Upper lobe of left lung (tissue), 6 donors: Measurements from ENCODE around the gene CPNE7. TPM values are rescaled to one million over a fixed set of nuclear protein-coding genes. Genes with fewer than 3 reads are reported as not detected.

Experiments used
- ATAC-seq, 2 donors: fragments of 200-7000 bp; cut with Tn5 transposase; one replicate each; pipeline ENCODE4 v1.9.1; 2022; ENCODE audit warnings: mild to moderate bottlenecking in 2 of 2, moderate library complexity in 2 of 2; ENCODE audit not compliant: low FRiP score in 2 of 2
- DNase-seq, 2 donors: peaks; one replicate each; pipeline ENCODE4 v3.0.0-alpha.2; 2019 to 2020
- H3K27ac ChIP-seq, 4 donors: fragments of 200-600 bp; sonication (generic); one replicate each; pipeline ENCODE4 v1.5.1; 2016 to 2019
- H3K27me3 ChIP-seq, 4 donors: fragments of 200-600 bp; sonication (generic); one replicate each; pipeline ENCODE4 v1.5.1; 2017 to 2019
- H3K36me3 ChIP-seq, 4 donors: fragments of 200-600 bp; sonication (generic); one replicate each; pipeline ENCODE4 v1.5.1; 2016 to 2019
- H3K4me1 ChIP-seq, 4 donors: fragments of 200-600 bp; sonication (generic); one replicate each; pipeline ENCODE4 v1.5.1; 2018 to 2019
- H3K4me3 ChIP-seq, 4 donors: fragments of 200-600 bp; sonication (generic); one replicate each; pipeline ENCODE4 v1.5.1; 2017 to 2019; ENCODE audit warnings: mild to moderate bottlenecking in 2 of 4, moderate library complexity in 1 of 4
- H3K9me3 ChIP-seq, 4 donors: fragments of 200-600 bp; sonication (generic); one replicate each; pipeline ENCODE4 v1.5.1; 2018 to 2019
- CTCF ChIP-seq, 6 experiments: fragments of 450-650 bp in 4 of 6; fragments of 200-600 bp in 2 of 6; sonication (generic) in 2 of 6; IDR thresholded peaks; one replicate each; pipeline ENCODE4 v1.5.1; 2016 to 2019; ENCODE audit warnings: antibody characterized with exemption in 6 of 6
- EP300 ChIP-seq, 4 donors: sonication (generic); formaldehyde crosslinking; IDR thresholded peaks; one replicate each; pipeline ENCODE4 v1.5.1; 2017; ENCODE audit warnings: antibody characterized with exemption in 4 of 4, control low read depth in 2 of 4
- POLR2A ChIP-seq, 4 donors: fragments of 450-650 bp; IDR thresholded peaks; one replicate each; pipeline ENCODE4 v1.5.1; 2016 to 2017; ENCODE audit warnings: antibody characterized with exemption in 4 of 4, mild to moderate bottlenecking in 2 of 4
- POLR2AphosphoS5 ChIP-seq, 2 donors: sonication (generic); formaldehyde crosslinking; IDR thresholded peaks; one replicate each; pipeline ENCODE4 v1.5.1; 2017; ENCODE audit warnings: antibody characterized with exemption in 2 of 2
- WGBS, 2 donors: methylation state at CpG; one replicate each; pipeline ENCODE4 v1.1.5; 2017 to 2018; 5-methylcytosine and 5-hydroxymethylcytosine counted together
- total RNA-seq, 6 donors: library from RNA; depleted of rRNA in 4 of 6; stranded (reverse); fragments of >200 nt in 4 of 6; gene quantifications; one replicate each; pipeline versions ENCODE4 v1.1.0 to v1.2.1, GENCODE V29; 2016 to 2021
- donor health status: DM: no; HTN: no; CAD: no; lungs with moderate emphysema.
- donor health status: DM: no; HTN: yes; CAD: no; lungs with severe emphysema.

The CPNE7 gene
- total RNA-seq, 6 donors from 2014 or later: 1.4 to 14.7 (median 3.6) TPM; not detected in 2

DNA sequence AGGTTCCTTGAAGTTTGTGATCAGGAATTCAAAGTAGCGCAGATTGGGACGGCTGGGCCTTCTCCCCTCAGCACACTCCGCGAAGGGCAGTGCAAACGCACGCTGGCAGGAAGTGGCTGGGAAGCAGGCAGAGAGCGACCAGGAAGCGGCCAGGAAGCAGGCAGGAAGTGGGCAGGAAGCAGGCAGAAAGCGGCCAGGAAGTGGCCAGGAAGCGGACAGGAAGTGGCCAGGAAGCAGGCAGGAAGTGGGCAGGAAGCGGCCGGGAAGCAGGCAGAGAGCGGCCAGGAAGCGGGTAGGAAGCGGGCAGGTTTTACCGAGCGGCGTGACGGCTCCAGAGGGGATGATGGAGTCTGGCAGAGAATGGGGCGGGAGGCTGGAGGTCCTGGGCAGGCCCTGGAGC, 41.1 kb downstream of the CPNE7 start:
- ATAC-seq (no peak), DNase-seq (no peak)
- Histone ChIP-seq H3K4me1 (peaks cover 0 to 10% (median 8%) of the 10 kb centered on the region in 4 donors), H3K27ac (peak overlapping the region; percentile 33 to 68 (median 55)), H3K9me3 (no peaks in the 10 kb centered on the region), H3K36me3 (no peaks in the 10 kb centered on the region), H3K27me3 (no peaks in the 10 kb centered on the region), H3K4me3 (no peak overlapping the region)
- 61 to 66% methylated on average over 20 of the region's 20 CpGs for WGBS, 2 donors
- TF ChIP-seq POLR2A (IDR thresholded peaks at IDR 0.05): no peak
- TF ChIP-seq POLR2AphosphoS5 (IDR thresholded peaks at IDR 0.05): peak in 1 of 2 donors; percentile 16

GRCh38 chr16:89617036-89617435, 41.5 kb downstream of the CPNE7 start:
- H3K9me3 ChIP-seq: no peaks in the 10 kb centered on the region
- TF ChIP-seq EP300 (IDR thresholded peaks at IDR 0.05) (no peak), CTCF (IDR thresholded peaks at IDR 0.05) (no peak), POLR2AphosphoS5 (IDR thresholded peaks at IDR 0.05) (no peak), POLR2A (IDR thresholded peaks at IDR 0.05) (no peak)
- H3K27me3 ChIP-seq: no peaks in the 10 kb centered on the region
- H3K4me1 ChIP-seq: peaks cover 0 to 10% (median 8%) of the 10 kb centered on the region in 4 donors
- 54 to 64% methylated on average over 6 of the region's 6 CpGs for WGBS, 2 donors
- H3K36me3 ChIP-seq: no peaks in the 10 kb centered on the region
- DNase-seq (no peak), ATAC-seq (no peak)
- peak overlapping the region; percentile 33 to 68 (median 55) for H3K27ac ChIP-seq
- no peak overlapping the region for H3K4me3 ChIP-seq

DNA sequence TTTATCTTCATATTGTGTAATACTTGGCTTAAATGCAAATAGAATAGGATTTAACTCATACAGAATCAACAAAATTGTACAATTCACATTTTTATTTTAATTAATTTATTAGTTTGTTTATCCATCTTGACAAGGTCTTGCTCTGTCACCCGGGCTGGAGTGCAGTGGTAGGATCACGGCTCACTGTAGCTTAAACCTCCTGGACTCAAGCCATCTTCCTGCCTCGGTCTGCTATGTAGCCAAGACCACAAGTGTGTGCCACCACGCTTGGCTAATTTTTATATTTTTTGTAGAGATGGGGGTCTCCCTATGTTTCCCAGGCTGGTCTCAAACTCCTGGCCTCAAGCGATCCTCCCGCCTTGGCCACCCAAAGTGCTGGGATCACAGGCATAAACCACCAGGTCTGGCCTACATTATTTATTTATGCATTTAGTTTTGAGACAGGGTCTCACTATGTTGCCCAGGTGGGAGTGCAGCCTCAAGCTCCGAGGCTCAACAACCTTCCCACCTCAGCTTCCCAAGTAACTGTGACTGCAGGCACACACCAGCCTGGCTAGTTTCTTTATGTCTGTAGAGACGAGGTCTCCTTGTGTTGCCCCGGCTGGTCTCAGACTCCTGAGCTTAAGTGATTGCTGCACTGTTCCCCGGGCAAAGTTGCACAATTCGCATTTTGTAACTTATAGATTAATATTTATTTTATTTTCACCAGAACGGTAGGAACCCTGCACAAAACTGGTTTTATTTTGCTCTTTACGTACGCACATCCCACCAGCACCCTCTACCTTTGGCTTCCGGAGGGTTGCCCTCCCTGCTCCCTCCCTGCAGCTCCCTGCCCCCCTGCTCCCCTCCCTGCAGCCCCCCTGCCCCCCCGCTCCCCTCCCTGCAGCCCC, 42.8 kb downstream of the CPNE7 start:
- Histone ChIP-seq H3K36me3 (no peaks in the 10 kb centered on the region), H3K27ac (no peak overlapping the region), H3K27me3 (no peaks in the 10 kb centered on the region), H3K9me3 (no peaks in the 10 kb centered on the region), H3K4me3 (no peak overlapping the region), H3K4me1 (peaks cover 0 to 9% (median 8%) of the 10 kb centered on the region in 4 donors)
- WGBS, 2 donors: 55% methylated on average over 14 to 16 of the region's 16 CpGs
- DNase-seq (no peak), ATAC-seq (no peak)
- no peak for TF ChIP-seq POLR2AphosphoS5 (IDR thresholded peaks at IDR 0.05)
- no peak for TF ChIP-seq EP300 (IDR thresholded peaks at IDR 0.05)
- no peak for TF ChIP-seq POLR2A (IDR thresholded peaks at IDR 0.05)

GRCh38 chr16:89619840-89620239, 44.3 kb downstream of the CPNE7 start:
- TF ChIP-seq CTCF (IDR thresholded peaks at IDR 0.05) (no peak), POLR2AphosphoS5 (IDR thresholded peaks at IDR 0.05) (no peak), POLR2A (IDR thresholded peaks at IDR 0.05) (no peak), EP300 (IDR thresholded peaks at IDR 0.05) (no peak)
- DNase-seq (peak in 1 of 2 donors; percentile 26), ATAC-seq (no peak)
- no peaks in the 10 kb centered on the region for H3K27me3 ChIP-seq
- H3K27ac ChIP-seq: no peak overlapping the region
- peaks cover 0 to 12% (median 8%) of the 10 kb centered on the region in 4 donors for H3K4me1 ChIP-seq
- no peak overlapping the region for H3K4me3 ChIP-seq
- WGBS, 2 donors: 56 to 80% methylated on average over 8 of the region's 12 CpGs
- no peaks in the 10 kb centered on the region for H3K9me3 ChIP-seq
- no peaks in the 10 kb centered on the region for H3K36me3 ChIP-seq

- Histone ChIP-seq H3K27me3 (no peaks in the 10 kb centered on the region), H3K9me3 (no peaks in the 10 kb centered on the region), H3K4me3 (no peak overlapping the region), H3K27ac (no peak overlapping the region), H3K4me1 (peaks cover 0 to 12% (median 7%) of the 10 kb centered on the region in 4 donors), H3K36me3 (no peaks in the 10 kb centered on the region)
- peak in 1 of 2 donors; percentile 68 for DNase-seq
- 70 to 82% methylated on average over 2 to 13 of the region's 16 CpGs for WGBS, 2 donors
- no peak for TF ChIP-seq EP300 (IDR thresholded peaks at IDR 0.05)
- TF ChIP-seq CTCF (IDR thresholded peaks at IDR 0.05): no peak
- no peak for TF ChIP-seq POLR2AphosphoS5 (IDR thresholded peaks at IDR 0.05)
- no peak for TF ChIP-seq POLR2A (IDR thresholded peaks at IDR 0.05)
- no peak for ATAC-seq
These were observed 44.9 kb downstream of the CPNE7 start for GRCh38 chr16:89620406-89620841.
